ENCODE data around the gene AR.

DNA sequence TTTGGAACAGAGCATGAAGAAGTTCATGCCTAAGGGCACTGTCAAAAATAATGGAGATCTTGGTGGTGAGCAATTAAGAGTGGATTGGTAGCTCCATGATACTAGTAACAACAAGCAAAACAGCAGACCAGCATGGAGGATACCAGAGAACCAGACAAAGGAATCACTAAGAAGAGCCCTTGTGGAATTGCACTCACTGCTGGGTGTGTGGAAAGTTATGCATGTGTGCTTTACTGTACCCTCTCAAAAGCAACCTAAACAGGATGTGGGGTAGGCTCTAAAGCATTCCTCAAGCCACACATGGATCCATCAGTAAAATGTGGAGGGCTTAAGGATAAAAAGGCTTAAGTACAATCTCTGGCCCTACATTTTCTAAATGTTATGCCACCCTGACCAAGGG lies 69.5 kb downstream of the AR start:
- TF ChIP-seq, protein P1, sequence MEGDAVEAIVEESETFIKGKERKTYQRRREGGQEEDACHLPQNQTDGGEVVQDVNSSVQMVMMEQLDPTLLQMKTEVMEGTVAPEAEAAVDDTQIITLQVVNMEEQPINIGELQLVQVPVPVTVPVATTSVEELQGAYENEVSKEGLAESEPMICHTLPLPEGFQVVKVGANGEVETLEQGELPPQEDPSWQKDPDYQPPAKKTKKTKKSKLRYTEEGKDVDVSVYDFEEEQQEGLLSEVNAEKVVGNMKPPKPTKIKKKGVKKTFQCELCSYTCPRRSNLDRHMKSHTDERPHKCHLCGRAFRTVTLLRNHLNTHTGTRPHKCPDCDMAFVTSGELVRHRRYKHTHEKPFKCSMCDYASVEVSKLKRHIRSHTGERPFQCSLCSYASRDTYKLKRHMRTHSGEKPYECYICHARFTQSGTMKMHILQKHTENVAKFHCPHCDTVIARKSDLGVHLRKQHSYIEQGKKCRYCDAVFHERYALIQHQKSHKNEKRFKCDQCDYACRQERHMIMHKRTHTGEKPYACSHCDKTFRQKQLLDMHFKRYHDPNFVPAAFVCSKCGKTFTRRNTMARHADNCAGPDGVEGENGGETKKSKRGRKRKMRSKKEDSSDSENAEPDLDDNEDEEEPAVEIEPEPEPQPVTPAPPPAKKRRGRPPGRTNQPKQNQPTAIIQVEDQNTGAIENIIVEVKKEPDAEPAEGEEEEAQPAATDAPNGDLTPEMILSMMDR (conservative IDR thresholded peaks at IDR 0.05; ENCODE audit: low read depth, low read length) = no peak
- TF ChIP-seq MAZ (IDR thresholded peaks at IDR 0.05; ENCODE audit: borderline replicate concordance, low read depth, low read length) (no peak), CEBPB (IDR thresholded peaks at IDR 0.05; ENCODE audit: low read depth, low read length) (no peak), RFX5 (IDR thresholded peaks at IDR 0.05; ENCODE audit: low read depth, low read length) (no peak), POLR2A (IDR thresholded peaks at IDR 0.05; ENCODE audit: low read depth, low read length) (no peak), NFE2L2 (IDR thresholded peaks at IDR 0.05; ENCODE audit: low read depth, low read length) (no peak), RAD21 (IDR thresholded peaks at IDR 0.05; ENCODE audit: low read length) (no peak), CHD1 (IDR thresholded peaks at IDR 0.05; ENCODE audit: low read depth, low read length) (no peak), MXI1 (IDR thresholded peaks at IDR 0.05; ENCODE audit: borderline replicate concordance, low read depth, low read length) (no peak), RCOR1 (IDR thresholded peaks at IDR 0.05; ENCODE audit: insufficient replicate concordance, low read length) (no peak)

All from IMR-90 (cell line).